ENCODE data around the gene C16orf96. TPM values are rescaled to one million over a fixed set of nuclear protein-coding genes. Genes with fewer than 3 reads are reported as not detected.

C16orf96 gene
- total RNA-seq, 1 donor from 2014 or later: 0.45 TPM

DNA sequence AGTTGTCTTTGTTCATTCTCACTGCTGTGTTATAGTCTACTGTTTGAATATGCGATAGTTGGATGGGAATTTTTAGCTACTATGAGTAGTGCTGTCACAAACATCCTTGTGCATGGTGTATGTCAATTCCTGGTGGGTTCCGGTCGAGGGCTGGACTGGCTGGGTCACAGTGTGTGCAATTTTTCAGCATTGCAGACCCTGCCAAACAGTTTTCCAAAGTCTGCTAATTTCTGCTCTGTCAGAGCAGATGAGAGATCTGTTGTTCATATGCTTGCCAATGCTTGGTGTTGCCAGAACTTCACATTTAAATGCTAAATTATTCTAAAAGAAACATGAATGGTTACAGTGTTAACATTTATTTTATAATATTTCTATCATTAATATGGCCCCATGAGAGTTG lies 3.6 kb upstream of the C16orf96 start:
- TF ChIP-seq, protein P1, sequence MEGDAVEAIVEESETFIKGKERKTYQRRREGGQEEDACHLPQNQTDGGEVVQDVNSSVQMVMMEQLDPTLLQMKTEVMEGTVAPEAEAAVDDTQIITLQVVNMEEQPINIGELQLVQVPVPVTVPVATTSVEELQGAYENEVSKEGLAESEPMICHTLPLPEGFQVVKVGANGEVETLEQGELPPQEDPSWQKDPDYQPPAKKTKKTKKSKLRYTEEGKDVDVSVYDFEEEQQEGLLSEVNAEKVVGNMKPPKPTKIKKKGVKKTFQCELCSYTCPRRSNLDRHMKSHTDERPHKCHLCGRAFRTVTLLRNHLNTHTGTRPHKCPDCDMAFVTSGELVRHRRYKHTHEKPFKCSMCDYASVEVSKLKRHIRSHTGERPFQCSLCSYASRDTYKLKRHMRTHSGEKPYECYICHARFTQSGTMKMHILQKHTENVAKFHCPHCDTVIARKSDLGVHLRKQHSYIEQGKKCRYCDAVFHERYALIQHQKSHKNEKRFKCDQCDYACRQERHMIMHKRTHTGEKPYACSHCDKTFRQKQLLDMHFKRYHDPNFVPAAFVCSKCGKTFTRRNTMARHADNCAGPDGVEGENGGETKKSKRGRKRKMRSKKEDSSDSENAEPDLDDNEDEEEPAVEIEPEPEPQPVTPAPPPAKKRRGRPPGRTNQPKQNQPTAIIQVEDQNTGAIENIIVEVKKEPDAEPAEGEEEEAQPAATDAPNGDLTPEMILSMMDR (IDR thresholded peaks at IDR 0.05; ENCODE audit: unreplicated experiment): no peak
- DNase-seq (ENCODE audit: low spot score in 2 of 2, unreplicated experiment in 2 of 2): no peak
- peaks cover 9% of the 10 kb centered on the region for H3K27me3 Mint-ChIP-seq (ENCODE audit: low read depth)
- no peak overlapping the region for H3K4me3 Mint-ChIP-seq
- H3K36me3 Mint-ChIP-seq: no peaks in the 10 kb centered on the region
- H3K4me1 Mint-ChIP-seq: no peaks in the 10 kb centered on the region
- H3K9me3 Mint-ChIP-seq: no peaks in the 10 kb centered on the region
- no peak overlapping the region for H3K27ac Mint-ChIP-seq

DNA sequence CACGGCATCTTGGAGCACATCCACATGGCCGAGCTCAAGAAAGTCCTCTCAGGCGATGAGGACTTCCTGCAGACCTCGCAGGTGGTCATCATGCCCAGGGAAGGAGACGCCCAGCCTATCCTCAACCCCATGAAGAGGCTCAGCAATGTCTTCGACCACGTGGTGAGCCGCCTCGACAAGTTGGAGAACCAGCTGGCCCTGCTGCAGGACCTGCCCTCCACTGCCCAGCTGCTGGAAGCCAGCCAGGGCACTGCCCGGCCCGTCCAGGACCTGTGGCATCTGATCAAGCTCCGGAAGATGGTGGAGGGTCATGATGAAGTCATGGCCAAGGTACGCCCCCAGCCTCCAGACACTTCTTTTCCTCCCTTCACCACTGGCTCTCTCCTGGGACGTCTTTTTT lies 440 bp downstream of the C16orf96 start:
- peaks cover 5% of the 10 kb centered on the region for H3K27me3 Mint-ChIP-seq (ENCODE audit: low read depth)
- no peak for DNase-seq (ENCODE audit: low spot score in 2 of 2, unreplicated experiment in 2 of 2)
- no peak overlapping the region for H3K27ac Mint-ChIP-seq
- no peaks in the 10 kb centered on the region for H3K36me3 Mint-ChIP-seq
- no peaks in the 10 kb centered on the region for H3K9me3 Mint-ChIP-seq
- TF ChIP-seq, protein P1 (IDR thresholded peaks at IDR 0.05; ENCODE audit: unreplicated experiment): no peak
- H3K4me3 Mint-ChIP-seq: no peak overlapping the region
- no peaks in the 10 kb centered on the region for H3K4me1 Mint-ChIP-seq

DNA sequence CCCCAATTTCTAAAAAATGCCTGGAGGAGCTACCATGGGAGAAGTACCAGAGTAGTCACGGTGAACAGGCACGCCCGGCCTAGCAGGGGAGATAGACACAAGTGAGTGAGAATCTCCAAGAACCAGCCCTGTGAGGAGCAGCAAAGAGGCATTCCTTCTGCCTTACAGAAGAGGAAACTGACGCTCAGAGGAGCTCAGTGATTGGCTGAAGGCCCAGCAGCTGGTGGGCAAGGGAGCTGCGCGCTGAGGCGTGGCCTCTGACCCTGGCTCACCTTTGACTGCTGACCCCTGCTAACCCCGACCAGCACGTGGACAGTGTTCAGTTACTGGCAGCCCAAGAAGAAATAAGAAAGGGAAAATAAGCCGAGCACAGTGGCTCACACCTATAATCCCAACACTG lies 1.8 kb downstream of the C16orf96 start:
- no peak overlapping the region for H3K27ac Mint-ChIP-seq
- H3K4me1 Mint-ChIP-seq: no peaks in the 10 kb centered on the region
- H3K27me3 Mint-ChIP-seq (ENCODE audit: low read depth): peaks cover 3% of the 10 kb centered on the region
- no peak overlapping the region for H3K4me3 Mint-ChIP-seq
- H3K36me3 Mint-ChIP-seq: no peaks in the 10 kb centered on the region
- H3K9me3 Mint-ChIP-seq: no peaks in the 10 kb centered on the region
- no peak for DNase-seq (ENCODE audit: low spot score in 2 of 2, unreplicated experiment in 2 of 2)
- TF ChIP-seq, protein P1 (IDR thresholded peaks at IDR 0.05; ENCODE audit: unreplicated experiment): no peak

DNA sequence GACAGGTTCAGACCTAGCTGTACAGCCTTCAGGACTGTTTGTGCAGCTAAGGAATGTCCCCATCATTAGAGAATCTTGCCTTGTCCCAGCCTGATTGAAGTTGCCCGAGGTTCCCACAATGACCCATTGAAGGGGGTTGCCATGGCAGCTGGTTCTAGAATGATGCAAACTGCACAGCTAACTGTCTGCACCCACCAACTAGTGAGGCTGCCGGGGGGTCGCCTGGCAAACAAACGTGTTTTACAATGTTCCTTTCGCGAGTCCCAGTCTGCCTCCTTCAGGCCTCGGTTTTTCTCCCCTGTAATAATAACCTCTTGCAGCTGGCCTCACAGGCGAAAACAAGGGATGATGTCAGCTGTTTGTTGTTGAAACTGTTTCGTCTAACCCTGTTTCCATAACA lies 5.5 kb downstream of the C16orf96 start:
- DNase-seq (ENCODE audit: low spot score in 2 of 2, unreplicated experiment in 2 of 2): no peak
- Mint-ChIP-seq H3K27me3 (ENCODE audit: low read depth) (no peaks in the 10 kb centered on the region), H3K9me3 (no peaks in the 10 kb centered on the region), H3K36me3 (no peaks in the 10 kb centered on the region), H3K4me3 (no peak overlapping the region), H3K27ac (no peak overlapping the region), H3K4me1 (no peaks in the 10 kb centered on the region)
- TF ChIP-seq, protein P1 (IDR thresholded peaks at IDR 0.05; ENCODE audit: unreplicated experiment): no peak

DNA sequence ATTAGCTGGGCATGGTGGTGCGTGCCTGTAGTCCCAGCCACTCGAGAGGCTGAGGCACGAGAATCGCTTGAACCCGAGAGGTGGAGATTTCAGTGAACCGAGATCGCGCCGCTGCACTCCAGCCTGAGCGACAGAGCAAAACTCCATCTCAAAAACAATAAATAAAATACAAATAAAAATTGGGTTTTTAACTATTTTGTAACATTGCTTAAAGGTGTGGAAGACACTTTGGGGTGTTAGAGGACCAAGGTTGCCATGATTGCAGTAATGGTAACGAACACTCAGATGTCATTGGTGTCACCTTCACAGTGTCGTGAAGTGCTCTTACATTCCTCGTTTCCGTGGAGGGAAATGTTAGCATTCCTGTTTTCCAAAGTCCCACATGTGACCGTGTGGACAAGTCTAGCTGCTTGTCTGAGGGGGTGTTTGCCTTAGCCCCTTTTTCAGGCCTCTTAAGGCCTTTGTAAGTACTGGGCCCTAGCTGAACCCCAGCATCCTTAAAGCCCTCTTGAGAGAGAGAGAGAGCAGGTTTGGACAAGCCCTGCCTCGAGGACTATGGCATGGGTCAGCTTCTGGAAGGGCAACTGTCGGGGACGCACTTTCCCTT lies 8.6 kb downstream of the C16orf96 start:
- no peak overlapping the region for H3K4me3 Mint-ChIP-seq
- no peak overlapping the region for H3K27ac Mint-ChIP-seq
- no peak for DNase-seq (ENCODE audit: low spot score in 2 of 2, unreplicated experiment in 2 of 2)
- TF ChIP-seq, protein P1 (IDR thresholded peaks at IDR 0.05; ENCODE audit: unreplicated experiment): no peak
- no peaks in the 10 kb centered on the region for H3K36me3 Mint-ChIP-seq
- H3K4me1 Mint-ChIP-seq: no peaks in the 10 kb centered on the region
- H3K27me3 Mint-ChIP-seq (ENCODE audit: low read depth): no peaks in the 10 kb centered on the region
- no peaks in the 10 kb centered on the region for H3K9me3 Mint-ChIP-seq

DNA sequence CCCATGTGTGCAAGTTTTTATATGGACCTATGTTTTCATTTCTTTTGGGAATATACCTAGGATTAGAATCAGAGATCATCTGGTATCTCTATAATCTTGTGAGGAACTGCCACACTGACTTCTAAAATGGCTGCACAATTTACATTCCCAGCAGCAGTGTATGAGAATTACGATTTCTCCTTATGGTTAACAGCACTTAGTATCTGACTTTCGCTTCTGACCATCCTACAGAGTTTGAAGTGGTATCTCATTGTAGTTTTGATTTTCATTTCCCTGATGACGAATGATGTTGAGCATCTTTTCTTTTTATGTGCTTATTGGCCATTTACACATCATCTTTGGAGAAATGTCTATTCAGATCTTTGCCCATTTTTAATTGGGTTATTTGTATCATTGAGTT lies 10.0 kb downstream of the C16orf96 start:
- DNase-seq (ENCODE audit: low spot score in 2 of 2, unreplicated experiment in 2 of 2): no peak
- H3K9me3 Mint-ChIP-seq: no peaks in the 10 kb centered on the region
- no peaks in the 10 kb centered on the region for H3K36me3 Mint-ChIP-seq
- no peak overlapping the region for H3K27ac Mint-ChIP-seq
- H3K4me3 Mint-ChIP-seq: no peak overlapping the region
- no peaks in the 10 kb centered on the region for H3K4me1 Mint-ChIP-seq
- TF ChIP-seq, protein P1 (IDR thresholded peaks at IDR 0.05; ENCODE audit: unreplicated experiment): no peak
- peaks cover 9% of the 10 kb centered on the region for H3K27me3 Mint-ChIP-seq (ENCODE audit: low read depth)
